HG03097 (cell line): Measurements from ENCODE around the gene SLC25A33.
"Not testable (repeated sequence)": the region's sequence is repeated elsewhere in the genome, so short reads cannot be mapped to it uniquely, and the experiment has no call there.

Source experiments
- ATAC-seq: cut with Tn5 transposase; IDR thresholded peaks from one replicate; pipeline ENCODE4 v1.9.1; 2021; ENCODE audit not compliant: unreplicated experiment, low FRiP score

The SLC25A33 gene

DNA sequence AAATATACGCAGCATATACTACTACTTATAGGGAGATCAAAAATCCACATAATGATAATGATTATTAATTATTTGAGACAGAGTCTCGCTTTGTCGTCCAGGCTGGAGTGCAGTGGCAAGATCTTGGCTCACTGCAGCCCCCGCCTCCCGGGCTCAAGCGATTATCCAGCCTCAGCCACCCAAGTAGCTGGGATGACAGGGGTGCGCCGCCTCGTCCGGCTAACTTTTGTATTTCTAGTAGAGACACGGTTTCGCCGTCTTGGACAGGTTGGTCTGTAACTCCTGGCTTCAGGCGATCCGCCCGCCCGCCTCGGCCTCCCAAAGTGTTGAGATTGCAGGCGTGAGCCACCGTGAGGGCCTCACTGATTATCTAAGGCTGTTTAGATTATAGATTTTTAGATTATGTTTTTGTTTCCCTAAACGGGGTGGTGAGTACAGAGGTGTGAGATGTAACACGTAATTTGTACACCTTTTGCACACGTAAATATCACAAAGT, 548 bp upstream of the SLC25A33 start:
- no peak for ATAC-seq

DNA sequence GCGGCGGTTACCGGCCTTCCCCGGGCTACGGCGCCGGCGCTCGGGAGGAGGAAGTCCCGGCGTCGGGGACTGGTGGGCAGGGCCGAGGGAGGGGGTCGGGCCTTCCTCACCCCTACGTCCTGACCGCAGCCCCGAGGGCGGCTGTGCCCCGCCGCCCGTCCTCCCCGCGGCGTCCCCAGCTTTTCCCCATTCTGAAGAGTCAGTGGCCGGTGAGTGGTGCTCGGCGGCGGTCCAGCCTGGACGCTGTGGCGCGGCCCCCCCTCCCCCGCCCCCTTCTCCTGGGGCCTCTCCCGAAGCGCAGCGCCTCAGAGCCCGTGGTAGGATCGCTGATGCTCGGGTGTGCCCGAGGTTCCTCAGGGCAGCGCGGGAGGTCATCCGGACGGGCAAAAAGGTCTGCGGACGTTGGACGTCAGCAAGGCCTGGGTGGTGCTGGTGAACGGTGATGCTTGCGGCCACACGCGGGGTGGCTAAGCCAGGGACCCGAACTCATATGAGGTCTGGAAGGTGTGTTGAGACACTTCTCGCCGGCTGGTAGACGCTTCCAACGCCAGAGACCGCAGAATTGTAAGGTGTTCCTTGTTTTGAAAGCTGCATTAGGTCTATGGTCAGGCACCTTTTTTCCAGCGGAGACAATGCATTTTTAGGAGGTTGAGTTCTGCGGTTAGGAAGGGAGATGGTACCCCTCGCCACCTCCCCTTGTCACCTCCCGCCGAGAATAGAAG, 725 bp downstream of the SLC25A33 start:
- ATAC-seq: peak; percentile 46

DNA sequence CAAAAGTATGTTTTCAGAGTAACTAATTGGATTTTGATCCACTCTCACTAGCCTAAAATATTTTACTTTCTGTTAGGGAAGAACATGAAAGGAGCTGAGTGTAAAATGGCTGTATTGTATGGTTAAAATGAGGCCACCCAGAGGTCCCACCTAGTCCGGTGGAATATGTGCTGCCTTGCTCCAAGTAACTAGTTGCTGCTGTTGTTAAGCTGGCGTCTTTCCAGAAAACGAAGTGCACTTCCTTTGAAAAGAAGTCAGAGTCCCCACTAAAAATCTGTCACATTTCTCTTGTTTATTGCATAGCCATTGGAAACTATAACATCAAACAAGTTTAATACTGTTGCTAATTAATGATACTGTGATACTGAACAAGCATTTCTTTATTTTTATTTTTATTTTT, 3.2 kb downstream of the SLC25A33 start:
- no peak for ATAC-seq

GRCh38 chr1:9544926-9545325, 5.7 kb downstream of the SLC25A33 start:
- no peak for ATAC-seq

- no peak for ATAC-seq
Measured at GRCh38 chr1:9549955-9550546, 10.8 kb downstream of the SLC25A33 start.

GRCh38 chr1:9551984-9552383, 12.7 kb downstream of the SLC25A33 start:
- no peak for ATAC-seq

- no peak for ATAC-seq
Measured at GRCh38 chr1:9553736-9554144, 14.5 kb downstream of the SLC25A33 start.

DNA sequence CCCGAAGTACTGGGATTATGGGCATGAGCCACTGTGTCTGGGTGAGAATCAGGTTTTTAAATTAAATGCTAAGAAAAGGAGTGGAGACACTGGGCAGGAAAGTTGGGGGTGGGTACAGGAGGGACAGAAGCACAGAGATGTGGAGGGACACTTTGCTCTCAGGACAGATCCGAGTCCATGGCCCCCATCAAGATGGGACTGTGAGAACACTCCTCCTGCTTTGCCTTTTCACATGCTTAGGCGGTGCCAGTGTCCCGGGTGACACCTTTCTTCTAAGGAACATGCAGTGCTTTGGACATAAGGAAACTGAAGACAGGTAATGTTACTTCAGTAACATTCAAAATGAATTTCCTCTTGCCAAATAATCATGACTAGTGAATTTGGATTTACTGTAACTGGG, 16.7 kb downstream of the SLC25A33 start:
- ATAC-seq: no peak

DNA sequence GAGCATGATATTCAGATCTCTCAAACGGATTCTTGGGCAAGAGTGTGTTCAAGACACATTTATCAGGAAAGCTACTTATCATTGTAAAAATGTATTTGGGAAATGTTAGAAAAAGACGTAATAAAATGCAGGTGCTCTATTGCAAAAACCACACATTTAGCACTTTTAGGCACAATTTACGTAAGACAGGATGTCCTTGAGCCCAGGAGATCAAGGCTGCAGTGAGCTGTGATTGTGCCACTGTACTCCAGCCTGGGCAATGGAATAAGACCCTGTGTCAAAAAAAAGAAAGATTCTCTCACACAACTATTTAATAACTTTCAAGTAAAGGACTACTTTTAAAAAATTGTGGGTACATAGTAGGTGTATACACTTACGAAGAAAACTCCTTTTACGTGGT, 18.4 kb downstream of the SLC25A33 start:
- ATAC-seq: no peak

- no peak for ATAC-seq
Measured at GRCh38 chr1:9558271-9558945, 19.1 kb downstream of the SLC25A33 start.

GRCh38 chr1:9558946-9559545, 19.8 kb downstream of the SLC25A33 start:
- ATAC-seq: no peak

DNA sequence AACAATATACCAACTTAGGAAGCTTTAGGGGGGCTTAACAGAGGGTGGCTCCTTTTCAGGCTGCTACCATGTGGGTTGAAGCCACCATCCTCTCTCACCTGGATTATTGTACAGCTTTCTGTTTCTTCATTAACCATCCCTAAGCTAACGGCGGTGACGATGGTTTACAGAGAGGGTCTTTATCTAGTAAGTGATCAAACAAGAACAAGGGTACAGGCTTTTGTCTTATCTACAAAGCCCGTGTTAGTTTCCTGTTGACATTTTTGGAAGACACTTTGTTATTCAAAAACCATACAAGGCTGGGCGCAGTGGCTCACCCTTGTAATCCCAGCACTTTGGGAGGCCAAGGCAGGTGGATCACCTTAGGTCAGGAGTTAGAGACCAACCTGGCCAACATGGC, 20.4 kb downstream of the SLC25A33 start:
- ATAC-seq: no peak

- not testable (repeated sequence) for ATAC-seq
Measured at GRCh38 chr1:9560090-9560489, 20.8 kb downstream of the SLC25A33 start.

DNA sequence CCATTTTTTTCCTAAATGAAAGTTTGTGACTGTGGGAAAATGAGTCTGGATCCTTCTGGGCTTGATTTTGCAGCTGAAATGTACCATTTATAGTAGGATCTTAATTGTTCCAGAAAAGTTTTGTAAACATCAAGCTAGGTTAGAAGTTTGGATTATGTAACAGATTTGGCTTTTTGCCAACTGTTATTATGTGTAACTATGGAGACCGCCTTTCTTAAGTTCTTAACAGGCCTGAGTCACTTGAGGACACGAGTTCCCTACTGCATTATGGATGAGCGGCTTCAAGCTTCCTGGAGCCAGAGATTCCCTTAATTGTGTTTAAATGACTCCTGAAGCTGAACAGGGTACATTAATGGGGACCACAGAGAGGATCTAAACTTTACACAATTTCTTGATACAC, 22.2 kb downstream of the SLC25A33 start:
- ATAC-seq: no peak

GRCh38 chr1:9569267-9569666, 30.0 kb downstream of the SLC25A33 start:
- ATAC-seq: no peak

- ATAC-seq: not testable (repeated sequence)
Measured at GRCh38 chr1:9570886-9571529, 31.7 kb downstream of the SLC25A33 start.

GRCh38 chr1:9573723-9574122, 34.5 kb downstream of the SLC25A33 start:
- no peak for ATAC-seq

GRCh38 chr1:9575486-9575885, 36.2 kb downstream of the SLC25A33 start:
- ATAC-seq: no peak

GRCh38 chr1:9576903-9577302, 37.6 kb downstream of the SLC25A33 start:
- no peak for ATAC-seq

- ATAC-seq: no peak
Measured at GRCh38 chr1:9577423-9577822, 38.2 kb downstream of the SLC25A33 start.

- no peak for ATAC-seq
Measured at GRCh38 chr1:9580942-9581341, 41.7 kb downstream of the SLC25A33 start.
